ENCODE data around the gene UTP18. TPM values are rescaled to one million over a fixed set of nuclear protein-coding genes. Genes with fewer than 3 reads are reported as not detected.

The UTP18 gene
- total RNA-seq, 1 donor, result 41.8 TPM

DNA sequence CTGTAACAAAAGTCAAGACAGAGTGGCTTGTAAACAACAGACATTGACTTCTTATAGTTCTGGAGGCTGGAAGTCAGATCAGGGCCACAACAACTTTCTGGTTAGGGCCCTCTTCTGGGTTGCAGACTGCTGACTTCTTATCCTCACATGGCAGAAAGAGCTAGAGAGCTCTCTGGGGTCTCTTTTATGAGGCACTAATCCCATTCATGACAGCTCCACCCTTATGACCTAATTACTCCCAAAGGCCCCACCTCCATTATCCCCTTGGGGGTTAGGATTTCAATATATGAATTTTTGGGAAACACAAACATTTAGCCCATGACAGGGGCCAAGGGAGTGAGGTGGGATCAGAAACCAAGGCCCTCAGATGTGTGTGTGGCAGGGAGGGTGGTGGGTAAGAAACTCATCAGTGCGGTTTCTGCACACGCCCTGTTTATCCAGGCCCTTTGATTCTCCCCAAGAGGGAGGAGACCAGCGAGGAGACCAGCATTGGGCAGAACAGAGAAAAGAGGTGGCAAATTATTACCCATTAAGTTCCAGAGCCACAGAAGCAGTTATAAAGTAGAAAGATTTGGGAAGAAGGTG, 74.8 kb downstream of the UTP18 start:
- no peak overlapping the region for H3K4me3 ChIP-seq (ENCODE audit: low read depth, low read length)
- no peak for TF ChIP-seq CTCF (IDR thresholded peaks at IDR 0.05; ENCODE audit: insufficient read depth, low read length)
- no peak for DNase-seq (ENCODE audit: low read depth)

DNA sequence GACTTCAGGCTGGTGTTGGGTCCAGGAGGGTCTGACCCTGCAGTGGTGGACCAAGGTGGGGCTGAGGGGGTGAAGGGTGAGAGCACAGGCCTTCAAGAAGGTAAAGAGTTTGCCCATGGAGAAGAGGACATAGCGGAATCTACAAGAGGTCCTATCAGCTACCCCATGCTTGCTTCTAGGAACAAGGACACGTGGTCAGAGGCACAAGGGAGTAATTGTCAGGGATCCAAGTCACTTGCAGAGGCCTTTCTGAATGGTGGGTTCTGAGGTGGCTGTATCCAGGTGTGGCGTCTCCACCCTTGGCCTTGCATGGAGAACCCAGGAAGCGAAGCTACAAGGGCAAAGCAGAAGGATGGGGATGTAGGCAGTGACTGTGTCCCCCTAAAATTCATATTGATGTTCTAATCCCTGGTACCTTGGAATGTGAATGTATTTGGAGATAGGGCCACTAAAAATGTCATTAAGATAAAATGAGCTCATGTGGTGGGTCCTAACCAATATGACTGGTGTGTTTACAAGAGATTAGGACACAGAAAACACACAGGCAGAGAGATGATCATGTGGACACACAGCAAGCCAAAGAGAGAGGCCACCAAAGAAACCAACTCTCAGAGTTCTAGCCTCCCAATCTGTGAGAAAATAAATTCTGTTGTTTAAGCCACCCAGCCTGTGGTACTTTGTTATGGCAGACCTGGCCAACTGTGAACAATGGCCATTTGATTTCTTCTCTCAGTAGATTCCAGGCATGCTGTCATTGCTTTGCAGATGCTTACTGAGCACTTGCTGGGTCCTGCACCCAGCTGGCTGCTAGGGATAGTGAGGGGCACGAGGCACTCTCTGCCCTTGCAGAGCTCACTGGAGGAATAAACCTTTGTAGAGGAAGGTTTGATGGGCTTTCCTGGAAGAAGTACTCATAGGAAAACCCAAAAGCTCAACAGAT, 75.8 kb downstream of the UTP18 start:
- TF ChIP-seq CTCF (IDR thresholded peaks at IDR 0.05; ENCODE audit: insufficient read depth, low read length), result no peak
- no peak overlapping the region for H3K4me3 ChIP-seq (ENCODE audit: low read depth, low read length)
- DNase-seq (ENCODE audit: low read depth), result no peak

GRCh38 chr17:51341457-51341856, 81.1 kb downstream of the UTP18 start:
- DNase-seq (ENCODE audit: low read depth), result no peak
- no peak for TF ChIP-seq CTCF (IDR thresholded peaks at IDR 0.05; ENCODE audit: insufficient read depth, low read length)
- no peak overlapping the region for H3K4me3 ChIP-seq (ENCODE audit: low read depth, low read length)

GRCh38 chr17:51342257-51342656, 81.9 kb downstream of the UTP18 start:
- no peak overlapping the region for H3K4me3 ChIP-seq (ENCODE audit: low read depth, low read length)
- DNase-seq (ENCODE audit: low read depth), result no peak
- TF ChIP-seq CTCF (IDR thresholded peaks at IDR 0.05; ENCODE audit: insufficient read depth, low read length), result no peak

DNA sequence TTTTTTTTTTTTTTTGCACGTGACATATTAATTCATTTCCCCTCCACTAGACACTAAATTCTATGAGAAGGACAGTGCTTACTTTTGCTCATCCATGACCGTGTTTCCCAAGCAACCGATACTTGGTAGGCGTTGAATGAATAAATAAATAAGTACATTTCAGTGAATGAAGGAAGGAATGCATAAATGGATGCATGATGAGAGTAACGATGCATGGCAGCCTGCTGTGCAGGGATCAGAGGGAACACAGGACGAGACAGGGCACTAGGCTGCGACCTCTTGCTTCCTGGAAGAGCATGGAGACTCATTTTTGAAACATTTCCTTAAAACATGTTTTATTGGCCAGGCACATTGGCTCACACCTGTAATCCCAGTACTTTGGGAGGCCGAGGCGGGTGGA, 84.2 kb downstream of the UTP18 start:
- TF ChIP-seq CTCF (IDR thresholded peaks at IDR 0.05; ENCODE audit: insufficient read depth, low read length), result no peak
- H3K4me3 ChIP-seq (ENCODE audit: low read depth, low read length), result no peak overlapping the region
- no peak for DNase-seq (ENCODE audit: low read depth)

DNA sequence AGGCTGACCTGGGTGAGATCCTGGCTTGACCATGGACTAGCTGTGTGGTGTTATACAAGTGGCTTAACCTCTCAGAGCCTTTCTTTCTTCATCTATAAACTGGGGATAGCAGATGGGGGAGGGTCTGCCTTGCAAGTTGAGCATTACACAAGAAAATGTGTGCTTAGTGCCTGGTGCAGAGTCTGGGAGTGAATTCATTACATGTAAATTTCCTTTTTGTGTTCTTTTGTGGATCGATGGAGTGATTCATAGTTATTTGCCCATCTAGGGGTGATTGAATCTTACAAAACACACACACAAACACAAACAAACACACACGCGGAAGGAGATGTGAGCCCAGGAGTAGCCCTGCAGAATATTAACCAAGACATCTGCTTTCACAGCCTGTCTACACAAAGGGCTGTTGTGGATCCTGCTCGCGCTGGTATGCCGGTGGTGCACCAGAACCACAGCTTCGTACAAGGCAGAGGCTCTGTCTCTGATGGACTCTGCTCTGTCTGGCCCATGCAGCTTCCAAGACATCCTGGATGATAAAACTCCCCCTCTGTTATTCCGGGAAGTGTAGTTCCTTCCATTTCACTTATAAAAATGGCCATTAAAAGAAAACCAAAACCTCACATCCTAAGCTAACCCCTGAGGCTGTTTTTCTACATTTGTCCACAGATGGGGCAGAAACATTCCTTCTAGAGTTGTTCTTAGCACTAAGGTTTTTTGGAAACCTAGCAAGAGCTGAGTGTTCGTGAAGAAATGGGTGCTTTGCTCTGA, 86.1 kb downstream of the UTP18 start:
- no peak for DNase-seq (ENCODE audit: low read depth)
- H3K4me3 ChIP-seq (ENCODE audit: low read depth, low read length), result no peak overlapping the region
- TF ChIP-seq CTCF (IDR thresholded peaks at IDR 0.05; ENCODE audit: insufficient read depth, low read length), result no peak

Other genes with a start within 250 kb of the UTP18 start
- 95.9 and 135 TPM in 2 replicates for gene SPAG9, start 139.7 kb upstream of the UTP18 start, total RNA-seq (ENCODE audit: low replicate concordance)
- gene NME1, start 107.0 kb upstream of the UTP18 start, total RNA-seq (ENCODE audit: low replicate concordance), result 34.0 and 138 TPM in 2 replicates
- gene NME2, start 94.1 kb upstream of the UTP18 start, total RNA-seq (ENCODE audit: low replicate concordance), result 257 and 622 TPM in 2 replicates
- gene MBTD1, start 497 bp upstream of the UTP18 start, total RNA-seq (ENCODE audit: low replicate concordance), result 13.1 and 15.7 TPM in 2 replicates

All from fibroblast of the aortic adventitia (primary cell).